ENCODE data around the gene RXRA. TPM values are rescaled to one million over a fixed set of nuclear protein-coding genes. Genes with fewer than 3 reads are reported as not detected.

RXRA gene
- total and polyA plus RNA-seq, 2 experiments from 2014 or later = 32.9 to 46.1 TPM

- no peaks in the 10 kb centered on the region for H3K9me3 ChIP-seq (ENCODE audit: low read depth)
- no peak for DNase-seq (ENCODE audit: low read depth in 1 of 2, low spot score in 1 of 2)
- no peak overlapping the region for H3K4me3 ChIP-seq
- TF ChIP-seq, protein P1, sequence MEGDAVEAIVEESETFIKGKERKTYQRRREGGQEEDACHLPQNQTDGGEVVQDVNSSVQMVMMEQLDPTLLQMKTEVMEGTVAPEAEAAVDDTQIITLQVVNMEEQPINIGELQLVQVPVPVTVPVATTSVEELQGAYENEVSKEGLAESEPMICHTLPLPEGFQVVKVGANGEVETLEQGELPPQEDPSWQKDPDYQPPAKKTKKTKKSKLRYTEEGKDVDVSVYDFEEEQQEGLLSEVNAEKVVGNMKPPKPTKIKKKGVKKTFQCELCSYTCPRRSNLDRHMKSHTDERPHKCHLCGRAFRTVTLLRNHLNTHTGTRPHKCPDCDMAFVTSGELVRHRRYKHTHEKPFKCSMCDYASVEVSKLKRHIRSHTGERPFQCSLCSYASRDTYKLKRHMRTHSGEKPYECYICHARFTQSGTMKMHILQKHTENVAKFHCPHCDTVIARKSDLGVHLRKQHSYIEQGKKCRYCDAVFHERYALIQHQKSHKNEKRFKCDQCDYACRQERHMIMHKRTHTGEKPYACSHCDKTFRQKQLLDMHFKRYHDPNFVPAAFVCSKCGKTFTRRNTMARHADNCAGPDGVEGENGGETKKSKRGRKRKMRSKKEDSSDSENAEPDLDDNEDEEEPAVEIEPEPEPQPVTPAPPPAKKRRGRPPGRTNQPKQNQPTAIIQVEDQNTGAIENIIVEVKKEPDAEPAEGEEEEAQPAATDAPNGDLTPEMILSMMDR (IDR thresholded peaks at IDR 0.05; ENCODE audit: low read depth, low read length) = no peak
- peaks cover 10% of the 10 kb centered on the region for H3K4me1 ChIP-seq (ENCODE audit: low read depth)
- H3K27me3 ChIP-seq = no peaks in the 10 kb centered on the region
- no peak overlapping the region for H3K27ac ChIP-seq
- no peaks in the 10 kb centered on the region for H3K36me3 ChIP-seq
Observed at GRCh38 chr9:134459573-134459972, 133.3 kb downstream of the RXRA start.

DNA sequence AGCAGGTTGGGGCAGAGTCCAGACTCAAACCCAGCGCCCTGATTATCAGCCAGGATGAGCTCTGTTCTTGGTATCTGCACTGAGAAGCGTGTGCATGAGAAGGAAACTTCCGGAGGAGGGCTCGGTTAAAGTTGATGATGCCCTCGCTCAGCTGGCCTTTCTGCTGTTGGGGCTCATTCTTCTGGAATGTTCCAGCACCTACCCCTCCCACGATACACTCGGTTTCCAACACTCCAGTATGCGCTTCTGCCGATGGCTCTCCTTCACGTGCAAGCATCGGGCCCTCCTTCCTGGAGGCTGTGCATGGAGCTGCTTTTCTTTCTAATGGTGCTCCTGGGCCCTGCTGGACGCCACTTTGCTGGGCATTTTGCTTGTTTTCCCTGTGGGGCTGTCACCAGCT, 134.0 kb downstream of the RXRA start:
- Histone ChIP-seq H3K4me1 (ENCODE audit: low read depth) (peaks cover 4% of the 10 kb centered on the region), H3K4me3 (no peak overlapping the region), H3K9me3 (ENCODE audit: low read depth) (no peaks in the 10 kb centered on the region), H3K27ac (no peak overlapping the region), H3K36me3 (no peaks in the 10 kb centered on the region), H3K27me3 (no peaks in the 10 kb centered on the region)
- DNase-seq (ENCODE audit: low read depth in 1 of 2, low spot score in 1 of 2) = no peak
- TF ChIP-seq, protein P1 (IDR thresholded peaks at IDR 0.05; ENCODE audit: low read depth, low read length) = no peak

GRCh38 chr9:134460896-134461295, 134.6 kb downstream of the RXRA start:
- TF ChIP-seq, protein P1 (IDR thresholded peaks at IDR 0.05; ENCODE audit: low read depth, low read length) = no peak
- Histone ChIP-seq H3K36me3 (no peaks in the 10 kb centered on the region), H3K27ac (no peak overlapping the region), H3K9me3 (ENCODE audit: low read depth) (no peaks in the 10 kb centered on the region), H3K4me1 (ENCODE audit: low read depth) (peaks cover 4% of the 10 kb centered on the region), H3K4me3 (no peak overlapping the region), H3K27me3 (no peaks in the 10 kb centered on the region)
- DNase-seq (ENCODE audit: low read depth in 1 of 2, low spot score in 1 of 2) = no peak

DNA sequence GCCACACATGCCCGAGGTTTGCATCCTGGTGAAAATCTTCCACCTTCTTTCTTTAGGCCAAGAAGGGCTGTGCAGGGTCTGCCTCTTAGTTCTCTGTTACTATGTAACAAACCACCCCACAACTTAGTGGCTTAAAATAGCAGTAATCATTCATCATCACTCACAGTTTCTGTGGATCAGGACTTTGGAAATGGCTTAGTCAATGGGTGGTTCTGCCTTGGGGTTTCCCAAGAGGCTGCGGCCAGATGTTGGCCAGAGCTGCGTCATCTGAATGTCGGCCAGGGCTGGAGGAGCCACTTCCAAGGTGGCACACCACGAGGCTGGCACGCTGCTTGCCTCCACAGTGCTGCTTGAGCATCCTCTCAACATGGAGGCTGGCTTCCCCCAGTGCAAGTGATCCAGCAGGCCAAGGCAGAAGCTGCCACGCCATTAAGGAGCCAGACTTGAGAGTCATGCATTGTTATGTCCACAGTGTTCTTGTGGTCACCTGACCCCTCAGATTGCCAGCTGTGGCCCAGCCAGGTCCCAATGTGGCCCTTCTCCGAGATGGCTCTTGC, 135.2 kb downstream of the RXRA start:
- DNase-seq (ENCODE audit: low read depth in 1 of 2, low spot score in 1 of 2) = no peak
- H3K4me3 ChIP-seq = no peak overlapping the region
- H3K9me3 ChIP-seq (ENCODE audit: low read depth) = no peaks in the 10 kb centered on the region
- TF ChIP-seq, protein P1 (IDR thresholded peaks at IDR 0.05; ENCODE audit: low read depth, low read length) = no peak
- H3K36me3 ChIP-seq = no peaks in the 10 kb centered on the region
- peaks cover 4% of the 10 kb centered on the region for H3K4me1 ChIP-seq (ENCODE audit: low read depth)
- H3K27ac ChIP-seq = no peak overlapping the region
- H3K27me3 ChIP-seq = no peaks in the 10 kb centered on the region

DNA sequence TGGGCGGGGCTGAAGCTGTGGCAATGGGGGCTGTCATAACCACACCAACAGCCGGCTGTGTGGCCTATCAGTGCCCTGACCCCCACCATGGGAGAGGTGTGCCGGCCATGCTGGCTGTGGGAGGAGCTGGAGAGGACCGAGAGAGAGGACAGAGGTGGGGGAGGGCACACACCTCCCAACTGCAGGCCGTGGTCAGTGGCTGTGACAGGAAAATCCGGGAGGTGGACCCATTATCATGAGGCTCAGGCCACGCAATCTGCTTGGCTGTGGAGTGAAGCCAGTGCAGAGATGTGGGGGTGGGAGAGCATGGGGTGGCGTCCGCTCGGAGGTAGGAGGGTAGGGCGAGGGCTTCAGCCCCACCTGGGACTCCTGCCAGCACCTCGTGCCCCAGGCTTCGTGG, 136.1 kb downstream of the RXRA start:
- H3K36me3 ChIP-seq = no peaks in the 10 kb centered on the region
- no peaks in the 10 kb centered on the region for H3K9me3 ChIP-seq (ENCODE audit: low read depth)
- no peak for DNase-seq (ENCODE audit: low read depth in 1 of 2, low spot score in 1 of 2)
- H3K4me1 ChIP-seq (ENCODE audit: low read depth) = peaks cover 4% of the 10 kb centered on the region
- TF ChIP-seq, protein P1 (IDR thresholded peaks at IDR 0.05; ENCODE audit: low read depth, low read length) = no peak
- no peak overlapping the region for H3K27ac ChIP-seq
- no peaks in the 10 kb centered on the region for H3K27me3 ChIP-seq
- no peak overlapping the region for H3K4me3 ChIP-seq

Measured in cardiac muscle cell (in vitro differentiated cells and primary cell).